ENCODE data around the gene CD63. TPM values are rescaled to one million over a fixed set of nuclear protein-coding genes. Genes with fewer than 3 reads are reported as not detected.

Gene CD63
- total and polyA plus RNA-seq, 2 of the 13 experiments (the other 11 are each of a cell fraction or from before 2014, with no cell fraction given) = 234 to 277 TPM

- peak; percentile 93 to 95 for TF ChIP-seq MAFK (conservative IDR thresholded peaks at IDR 0.05 in 1 of 2, IDR thresholded peaks at IDR 0.05 in 1 of 2; ENCODE audit: low read length in 2 of 2)
- TF ChIP-seq RFXANK (CRISPR knock-in tag; IDR thresholded peaks at IDR 0.05) = 0 out of 2 replicates have a peak, but pooled peaks have one; percentile 14
- TF ChIP-seq JARID2 (CRISPR knock-in tag; IDR thresholded peaks at IDR 0.05; ENCODE audit: insufficient replicate concordance) = no peak
- TF ChIP-seq ARID4A (CRISPR knock-in tag; IDR thresholded peaks at IDR 0.05; ENCODE audit: borderline replicate concordance) = 0 out of 2 replicates have a peak, but pooled peaks have one; percentile 12
- TF ChIP-seq CREB1 (IDR thresholded peaks at IDR 0.05) = no peak
- 0 out of 2 replicates have a peak, but pooled peaks have one; percentile 17 for TF ChIP-seq CREB1 (CRISPR knock-in tag; IDR thresholded peaks at IDR 0.05)
- no peak for TF ChIP-seq ZNF607 (CRISPR knock-in tag; IDR thresholded peaks at IDR 0.05; ENCODE audit: borderline replicate concordance)
- no peak for TF ChIP-seq ZBTB4 (CRISPR knock-in tag; IDR thresholded peaks at IDR 0.05; ENCODE audit: borderline replicate concordance)
- TF ChIP-seq FOXA3 (CRISPR knock-in tag; IDR thresholded peaks at IDR 0.05) = 0 out of 2 replicates have a peak, but pooled peaks have one; percentile 7
- TF ChIP-seq ZBTB14 (CRISPR knock-in tag; IDR thresholded peaks at IDR 0.05) = no peak
- peak; percentile 62 for TF ChIP-seq RFX1 (IDR thresholded peaks at IDR 0.05)
- no peak for TF ChIP-seq ZNF205 (CRISPR knock-in tag; IDR thresholded peaks at IDR 0.05)
- 0 out of 2 replicates have a peak, but pooled peaks have one; percentile 38 for TF ChIP-seq HNF1B (CRISPR knock-in tag; IDR thresholded peaks at IDR 0.05)
- TF ChIP-seq KMT2B (CRISPR knock-in tag; IDR thresholded peaks at IDR 0.05) = no peak
- 0 out of 2 replicates have a peak, but pooled peaks have one; percentile 39 for TF ChIP-seq FOXC1 (CRISPR knock-in tag; IDR thresholded peaks at IDR 0.05; ENCODE audit: borderline replicate concordance)
- TF ChIP-seq RBM22 (optimal IDR thresholded peaks at IDR 0.05; ENCODE audit: low read length) = peak; percentile 86
- no peak for TF ChIP-seq ZNF7 (CRISPR knock-in tag; IDR thresholded peaks at IDR 0.05)
Measured at GRCh38 chr12:55738123-55739024, 9.6 kb upstream of the CD63 start (continued).

Data from HepG2 (cell line).